NCI-H2171 treated with DMSO at 0.1 percent for 48 hours (cell line): ENCODE results near the gene FAM131C.
A peak's percentile ranks its signal among the peaks of the same experiment; 100 is the strongest.
"Not testable (repeated sequence)": the region's sequence is repeated elsewhere in the genome, so short reads cannot be mapped to it uniquely, and the experiment has no call there.

ENCODE experiments used
- DNase-seq: peaks from one replicate; lab custom pipeline; 2025; lab: John Stamatoyannopoulos, UW

FAM131C gene

DNA sequence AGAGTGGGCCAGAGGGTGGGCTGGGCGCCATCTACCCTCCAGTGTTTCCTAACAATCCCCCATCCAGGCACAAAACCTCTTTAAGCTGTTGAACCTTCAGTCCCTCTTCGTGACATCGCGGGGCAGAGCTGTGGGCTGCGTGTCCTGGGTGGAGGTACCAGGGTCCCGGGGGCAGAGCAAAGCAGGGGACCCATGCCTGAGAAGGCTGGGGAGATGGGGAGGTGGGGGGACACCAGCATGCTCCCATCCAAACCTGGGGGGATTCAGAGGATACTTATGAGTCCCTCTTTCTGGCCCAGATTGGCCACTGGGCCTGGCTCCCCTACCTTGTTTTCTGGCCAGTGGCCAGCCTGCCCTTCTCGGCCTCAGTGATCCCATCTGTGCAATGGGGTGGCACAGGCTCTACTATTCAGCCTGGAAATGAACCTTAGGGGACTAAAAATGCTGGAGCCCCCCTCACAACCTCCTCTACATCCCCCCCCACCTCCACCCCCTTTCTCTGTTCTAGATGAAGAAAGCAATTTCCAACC, 40.3 kb downstream of the FAM131C start:
- not testable (repeated sequence) for DNase-seq

DNA sequence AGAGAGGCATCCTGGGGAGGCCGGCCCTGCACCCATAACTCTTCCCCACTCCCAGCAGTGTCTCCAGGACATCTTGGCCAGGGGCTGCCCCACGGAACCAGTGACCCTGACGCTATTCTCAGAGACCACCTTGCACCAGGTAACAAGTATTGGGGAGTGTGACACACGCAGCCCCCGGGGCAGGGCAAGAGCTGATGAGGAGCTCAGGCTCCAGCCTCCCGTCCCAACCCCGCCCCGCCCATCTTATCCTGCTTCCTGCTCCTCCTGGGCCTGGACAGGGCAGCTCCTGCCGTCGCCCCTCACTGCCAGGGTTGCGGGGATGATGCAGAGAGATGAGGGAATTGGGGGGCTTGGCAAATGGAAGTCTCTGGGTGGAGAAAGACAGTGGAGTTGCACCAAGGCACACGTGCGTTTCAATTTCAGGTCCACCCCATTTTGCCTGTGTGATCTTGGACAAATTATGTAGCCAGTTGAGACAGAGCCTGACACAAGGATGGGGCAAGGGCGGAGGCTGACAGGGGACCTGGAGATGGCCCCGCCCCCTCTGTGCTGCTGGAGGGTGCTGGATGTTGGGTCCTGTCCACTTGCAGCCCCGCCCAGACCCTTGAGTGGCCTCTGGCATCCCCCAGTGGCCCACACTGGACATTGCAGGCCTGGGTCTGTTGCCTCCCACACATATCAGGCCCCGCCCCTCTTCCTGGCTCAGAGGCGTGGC, 40.9 kb downstream of the FAM131C start:
- DNase-seq: no peak

DNA sequence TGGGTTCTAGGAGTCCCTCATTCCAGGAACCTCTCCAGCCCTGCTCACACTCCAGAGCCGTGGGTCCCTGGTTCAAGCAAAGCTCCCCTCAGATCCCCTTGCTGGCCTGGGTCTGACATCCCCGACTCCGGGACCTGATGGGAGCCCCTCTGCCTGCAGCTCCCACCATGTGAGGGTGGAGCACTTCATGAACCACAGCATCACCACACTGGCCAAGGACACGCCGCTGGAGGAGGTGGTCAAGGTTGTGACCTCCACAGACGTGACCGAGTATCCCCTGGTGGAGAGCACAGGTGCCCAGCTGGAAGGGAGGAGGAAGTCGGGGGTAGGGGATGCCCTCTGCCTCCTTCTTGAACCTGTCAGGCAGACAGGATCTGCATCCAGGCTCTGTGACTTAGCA, 41.9 kb downstream of the FAM131C start:
- no peak for DNase-seq

DNA sequence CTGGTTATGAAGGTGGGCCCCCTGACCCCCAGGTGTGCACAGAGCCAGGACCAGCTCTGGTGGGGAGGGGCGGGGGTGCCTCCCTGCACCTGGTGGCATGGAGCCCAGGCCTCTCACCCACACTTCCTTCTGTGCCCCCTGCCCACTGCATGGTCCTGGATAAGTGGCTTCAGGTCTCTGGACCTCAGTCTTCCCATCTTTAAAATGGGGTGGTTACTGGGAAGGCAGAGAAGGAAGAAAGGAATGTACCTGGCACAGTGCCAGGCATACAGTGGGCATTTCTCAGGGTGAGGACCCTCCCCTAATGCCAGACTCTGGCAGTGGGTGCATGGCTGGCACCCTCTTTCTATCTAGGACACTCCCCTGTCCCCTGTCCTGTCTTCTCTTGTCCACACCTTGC, 44.2 kb downstream of the FAM131C start:
- DNase-seq: no peak

DNA sequence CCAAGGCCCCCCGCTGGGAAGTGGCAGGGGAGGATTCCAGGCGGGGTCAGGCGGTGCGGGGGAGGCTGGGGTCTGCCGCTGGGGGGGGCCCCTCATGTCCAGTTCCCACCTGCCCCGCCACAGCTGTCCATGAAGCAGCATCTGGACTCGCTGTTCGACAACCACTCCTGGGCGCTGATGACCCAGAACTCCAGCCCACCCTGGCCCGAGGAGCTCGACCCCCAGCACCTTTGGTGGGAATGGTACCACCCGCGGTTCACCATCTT, 44.5 kb downstream of the FAM131C start:
- DNase-seq: not testable (repeated sequence)

DNA sequence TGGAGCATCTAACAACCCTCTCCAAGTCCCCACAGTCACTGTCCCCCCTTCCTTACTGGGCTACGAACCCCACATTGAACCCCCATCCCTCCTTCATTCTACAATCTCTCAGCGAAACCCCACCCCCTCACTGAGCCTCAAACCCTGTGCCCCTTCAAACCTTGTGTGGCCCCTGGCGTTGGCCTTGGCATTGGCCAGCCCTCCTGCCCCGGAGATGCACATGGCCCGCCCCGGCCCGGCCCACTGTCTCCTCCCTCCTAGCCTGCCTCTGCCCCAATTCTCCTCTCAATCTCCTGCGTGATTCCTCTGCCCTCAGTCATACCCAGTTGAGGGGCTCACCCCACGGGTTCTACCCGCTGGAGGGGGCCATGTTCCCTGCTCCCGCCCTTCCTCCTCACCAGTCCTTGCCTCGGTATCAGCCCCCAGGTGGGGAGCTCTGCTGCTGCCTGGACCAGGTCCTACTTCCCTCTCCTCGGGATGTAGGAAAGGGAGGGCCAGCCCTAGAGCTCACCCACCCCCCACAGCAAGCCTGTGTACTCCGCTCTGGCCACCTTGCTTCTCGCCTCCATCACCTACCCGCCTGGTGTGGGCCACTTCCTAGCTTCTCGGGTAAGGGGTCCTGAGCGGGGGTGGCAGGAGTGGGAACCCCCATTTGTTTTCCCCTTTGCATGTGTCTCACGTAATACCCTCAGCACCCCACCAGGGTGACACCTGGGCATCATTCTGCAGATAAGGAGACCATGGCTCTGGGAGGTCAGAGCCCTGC, 45.0 kb downstream of the FAM131C start:
- no peak for DNase-seq

DNA sequence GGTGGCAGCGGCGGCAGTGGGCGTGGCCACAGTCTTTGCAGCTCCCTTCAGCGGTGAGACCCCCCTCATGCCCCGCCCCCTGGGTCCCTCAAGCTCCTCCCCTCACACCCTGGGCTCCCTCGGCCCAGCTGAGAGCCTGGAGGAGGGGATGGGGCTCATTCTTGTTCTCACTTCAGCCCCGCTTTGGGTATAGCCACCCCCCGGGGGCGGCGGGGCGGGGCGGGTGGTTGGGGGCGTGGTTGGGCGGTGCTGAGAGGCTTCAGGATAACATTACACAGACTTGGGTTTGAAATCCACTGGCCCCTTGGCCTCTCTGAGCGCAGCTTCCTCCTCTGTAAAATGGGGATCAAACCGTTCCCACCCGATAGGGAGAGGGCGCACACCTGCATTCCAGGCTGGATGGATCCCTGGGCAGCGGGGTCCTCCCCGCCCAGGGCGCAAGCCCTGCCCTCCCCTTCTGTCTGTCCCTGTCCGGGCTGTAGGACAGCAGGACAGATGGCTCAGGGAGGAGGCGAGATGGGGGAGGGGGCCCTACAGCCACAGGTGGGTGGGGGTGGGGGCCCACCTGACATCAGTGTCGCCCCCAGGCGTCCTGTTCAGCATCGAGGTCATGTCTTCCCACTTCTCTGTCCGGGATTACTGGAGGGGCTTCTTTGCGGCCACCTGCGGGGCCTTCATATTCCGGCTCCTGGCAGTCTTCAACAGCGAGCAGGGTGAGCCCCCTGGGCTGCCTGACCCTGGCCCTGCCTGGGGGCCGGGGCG, 46.5 kb downstream of the FAM131C start:
- no peak for DNase-seq

DNA sequence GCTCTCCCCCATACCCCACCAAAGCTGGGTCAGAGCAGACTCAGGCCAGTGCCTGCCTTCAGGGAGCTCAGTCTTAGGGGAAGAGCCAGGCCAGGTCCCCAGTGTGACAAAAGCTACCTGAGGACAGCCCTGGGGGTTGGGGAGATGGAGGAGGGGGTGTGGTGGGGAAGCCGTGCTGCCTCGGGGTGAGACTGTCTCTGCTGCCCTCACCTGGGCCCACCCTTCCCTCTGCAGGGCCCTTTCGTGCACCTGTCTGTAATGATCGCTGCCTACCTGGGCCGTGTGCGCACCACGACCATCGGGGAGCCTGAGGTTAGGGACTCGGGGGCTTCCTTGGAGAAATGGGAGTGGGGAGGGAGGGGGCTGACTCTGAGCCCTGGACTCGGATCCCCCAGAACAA, 47.1 kb downstream of the FAM131C start:
- DNase-seq: not testable (repeated sequence)

DNA sequence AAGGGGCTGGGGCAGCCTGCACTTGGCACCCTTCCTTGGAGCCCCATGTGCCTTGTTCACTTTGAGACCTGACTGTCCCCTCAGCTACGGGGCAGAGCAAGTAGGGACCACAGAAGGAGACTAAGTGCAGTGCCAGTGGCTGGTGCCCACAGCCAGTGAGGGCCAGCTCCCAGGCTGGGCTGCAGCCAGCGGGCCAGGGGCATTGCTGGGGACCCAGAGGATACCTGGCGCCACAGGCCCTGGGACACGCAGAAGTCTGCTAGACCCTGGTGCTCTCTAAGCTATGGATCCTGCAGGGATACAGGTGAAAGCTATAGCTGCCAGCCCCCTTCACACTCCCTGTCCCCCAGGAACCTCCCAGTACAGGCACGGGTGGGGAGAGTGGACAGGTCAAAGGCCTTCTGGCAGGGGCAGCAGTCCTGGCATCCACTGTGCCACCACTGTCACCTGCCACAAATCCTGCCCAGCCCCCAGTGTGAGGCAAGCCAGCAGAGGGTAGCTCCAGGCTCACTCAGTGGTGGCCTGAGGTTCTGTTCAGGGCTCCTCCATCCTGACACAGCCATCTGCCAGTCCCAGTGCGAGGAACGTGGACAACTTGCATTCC, 50.3 kb downstream of the FAM131C start:
- no peak for DNase-seq

DNA sequence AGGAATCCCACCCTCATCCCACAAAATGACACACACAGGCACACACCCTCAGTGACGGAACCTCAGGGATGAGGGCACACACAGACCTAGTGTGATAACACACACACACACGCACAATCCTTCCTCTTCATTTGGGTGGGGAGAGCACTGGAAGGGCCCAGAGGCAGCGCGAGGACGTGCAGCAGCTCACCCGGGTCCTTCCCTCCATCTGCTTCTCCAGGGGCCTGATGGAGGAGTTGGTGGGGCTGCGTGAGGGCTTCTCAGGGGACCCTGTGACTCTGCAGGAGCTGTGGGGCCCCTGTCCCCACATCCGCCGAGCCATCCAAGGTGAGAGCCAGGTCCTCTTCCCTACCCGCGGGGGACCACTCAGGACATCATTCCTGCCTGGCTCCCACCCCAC, 51.1 kb downstream of the FAM131C start:
- no peak for DNase-seq

DNA sequence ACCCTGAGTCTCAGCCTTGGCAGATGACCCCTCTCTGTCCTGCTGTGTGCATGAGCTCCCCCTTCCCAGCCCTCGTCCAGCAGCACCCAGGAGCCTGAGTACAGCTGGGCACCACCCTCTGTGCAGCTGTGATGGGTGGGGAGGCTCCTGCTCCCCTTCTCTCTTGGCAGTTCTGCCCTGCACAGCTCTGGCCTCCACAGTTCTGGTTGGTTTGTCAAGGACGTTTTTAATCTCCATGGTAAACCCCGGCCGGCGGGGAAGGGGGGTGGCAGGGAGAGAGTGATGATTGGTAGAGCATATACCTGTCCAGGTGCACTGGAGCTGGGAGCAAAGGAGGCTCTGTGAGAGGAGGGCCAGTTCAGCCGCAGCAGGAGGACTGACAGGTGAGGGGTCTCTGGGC, 51.8 kb downstream of the FAM131C start, which contains the start of gene CLCNKA:
TSS of gene CLCNKA (plus strand) at position 356 of the 400 bp plus-strand sequence. CDS start 584 bp downstream, outside the sequence.
- no peak for DNase-seq

DNA sequence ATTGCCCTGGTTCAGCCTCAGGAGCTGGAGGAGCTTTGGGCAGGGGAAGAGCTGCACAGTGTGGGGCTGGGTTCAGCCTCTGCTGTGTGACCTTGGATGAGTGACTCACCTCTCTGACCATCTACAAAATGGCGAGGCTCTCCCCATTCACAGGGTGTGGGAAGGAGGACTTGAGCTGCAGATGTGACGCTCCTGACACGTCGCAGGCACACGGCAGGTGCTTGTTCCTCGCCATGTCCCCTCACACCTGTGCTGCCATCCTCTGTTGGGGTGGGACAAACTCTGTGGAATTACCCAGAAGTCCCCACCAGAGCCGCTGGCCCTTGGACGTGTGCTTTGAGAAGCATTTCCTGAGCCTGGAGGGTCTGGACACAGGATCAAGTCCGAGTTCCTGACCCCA, 52.6 kb downstream of the FAM131C start:
- not testable (repeated sequence) for DNase-seq

DNA sequence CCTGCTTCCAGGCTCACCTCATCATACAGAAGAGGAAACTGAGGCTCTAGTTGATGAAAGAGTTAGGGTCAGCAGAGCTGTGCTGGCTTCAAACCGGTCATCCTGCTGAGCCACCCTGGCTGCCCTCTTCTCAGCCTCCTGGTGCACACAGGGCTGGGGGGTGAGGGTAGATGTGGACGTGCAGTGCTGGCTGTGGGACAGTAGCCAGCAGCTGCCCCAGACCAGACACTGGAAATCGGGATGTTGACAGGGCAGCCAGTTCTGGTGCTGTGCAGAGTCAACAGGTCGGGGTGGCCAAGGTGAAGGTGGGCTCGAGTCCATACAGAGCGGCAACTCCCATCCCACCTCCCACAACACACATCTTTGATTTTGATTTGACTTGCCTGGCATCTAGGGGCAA, 53.1 kb downstream of the FAM131C start:
- no peak for DNase-seq

DNA sequence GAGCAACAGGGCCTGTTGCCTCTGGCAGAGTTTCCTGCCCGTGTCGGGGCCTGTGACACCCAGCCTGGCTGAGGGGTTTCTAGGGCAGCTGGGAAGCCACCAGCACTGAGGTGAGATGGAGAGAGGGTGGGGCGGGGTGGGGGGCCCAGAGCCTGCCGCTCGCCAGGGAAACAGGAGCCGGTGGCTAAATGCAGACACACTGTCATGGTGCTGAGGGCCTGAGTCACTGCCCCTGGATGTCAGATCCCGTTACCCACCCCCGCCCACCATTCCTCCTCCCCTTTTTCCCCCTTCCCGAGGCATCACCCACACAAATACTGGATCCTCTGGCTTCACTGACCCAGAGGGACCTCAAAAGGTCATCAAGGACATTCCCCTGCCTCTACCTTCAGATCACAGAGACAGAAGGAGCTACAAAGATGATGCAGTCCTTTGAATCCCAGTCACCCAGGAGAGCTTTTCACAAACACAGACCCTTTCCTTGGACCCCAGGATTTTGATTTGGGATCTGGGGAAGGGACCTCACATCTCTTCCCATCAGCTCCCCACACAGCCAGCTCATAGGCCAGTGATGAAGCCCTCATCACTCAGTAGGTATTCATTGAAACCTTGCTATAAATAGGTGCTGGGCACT, 53.7 kb downstream of the FAM131C start:
- no peak for DNase-seq

DNA sequence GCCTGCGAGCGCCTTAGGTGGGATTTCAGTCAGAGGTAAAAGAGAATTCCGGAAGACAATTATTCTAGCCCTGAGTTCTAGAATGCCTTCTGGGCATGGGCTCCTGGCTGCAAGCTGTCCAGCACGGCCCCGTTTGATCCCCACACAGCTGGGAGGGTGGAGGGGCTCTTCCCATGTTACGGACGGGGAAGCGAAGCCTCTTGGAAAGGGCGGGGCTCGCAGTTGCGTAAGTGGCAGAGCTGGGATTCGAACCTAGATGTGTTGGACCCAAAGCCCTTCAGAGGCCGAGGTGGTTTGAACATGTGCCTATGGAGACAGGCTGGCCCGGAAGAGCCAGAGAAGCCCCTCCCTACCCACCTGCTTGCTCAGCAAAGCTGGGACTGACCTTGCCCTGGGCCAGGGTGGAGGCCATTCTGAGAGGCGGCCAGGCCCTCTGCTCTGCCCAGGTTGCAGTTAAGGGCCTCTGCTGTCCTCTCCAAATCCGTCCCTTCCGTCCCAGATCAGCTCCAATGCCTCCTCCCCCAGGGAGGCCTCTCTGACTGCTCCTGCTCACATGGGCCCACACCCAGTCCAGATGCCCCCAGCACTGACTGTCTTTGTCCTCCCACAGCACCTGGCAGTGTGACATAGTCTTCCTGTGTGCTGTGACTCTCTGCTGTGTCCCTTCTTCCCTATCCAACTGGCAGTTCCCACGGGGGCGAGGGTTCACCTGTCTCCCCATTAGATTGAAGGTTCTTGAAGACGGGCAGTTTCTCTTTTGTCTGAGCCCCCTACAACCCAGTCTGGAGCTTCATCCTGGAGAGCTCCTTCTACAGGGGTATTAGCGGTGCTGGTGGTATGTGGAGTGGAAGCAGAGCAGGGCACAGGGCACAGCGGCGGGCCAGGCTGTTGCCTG, 54.5 kb downstream of the FAM131C start:
- peak; percentile 14 for DNase-seq

DNA sequence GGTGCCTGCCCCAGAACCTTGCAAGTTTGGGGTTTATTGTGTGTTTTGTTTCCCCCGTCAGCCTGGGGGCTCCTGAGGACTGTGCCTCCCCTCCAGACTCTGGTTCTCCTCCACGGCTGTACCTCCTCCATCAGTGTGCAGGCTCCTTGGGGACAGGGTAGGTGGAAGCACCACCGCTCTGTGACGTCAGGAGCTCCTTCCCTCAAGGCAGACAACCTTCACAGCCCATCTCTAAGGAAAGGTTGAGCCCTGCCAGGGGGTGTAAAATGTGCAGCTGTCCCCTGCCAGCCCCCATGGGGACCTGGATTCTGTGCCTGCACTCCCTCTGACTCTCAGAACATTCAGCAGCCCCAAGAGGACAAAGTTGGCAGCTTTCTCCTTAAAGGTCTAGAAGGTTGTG, 55.1 kb downstream of the FAM131C start:
- no peak for DNase-seq

DNA sequence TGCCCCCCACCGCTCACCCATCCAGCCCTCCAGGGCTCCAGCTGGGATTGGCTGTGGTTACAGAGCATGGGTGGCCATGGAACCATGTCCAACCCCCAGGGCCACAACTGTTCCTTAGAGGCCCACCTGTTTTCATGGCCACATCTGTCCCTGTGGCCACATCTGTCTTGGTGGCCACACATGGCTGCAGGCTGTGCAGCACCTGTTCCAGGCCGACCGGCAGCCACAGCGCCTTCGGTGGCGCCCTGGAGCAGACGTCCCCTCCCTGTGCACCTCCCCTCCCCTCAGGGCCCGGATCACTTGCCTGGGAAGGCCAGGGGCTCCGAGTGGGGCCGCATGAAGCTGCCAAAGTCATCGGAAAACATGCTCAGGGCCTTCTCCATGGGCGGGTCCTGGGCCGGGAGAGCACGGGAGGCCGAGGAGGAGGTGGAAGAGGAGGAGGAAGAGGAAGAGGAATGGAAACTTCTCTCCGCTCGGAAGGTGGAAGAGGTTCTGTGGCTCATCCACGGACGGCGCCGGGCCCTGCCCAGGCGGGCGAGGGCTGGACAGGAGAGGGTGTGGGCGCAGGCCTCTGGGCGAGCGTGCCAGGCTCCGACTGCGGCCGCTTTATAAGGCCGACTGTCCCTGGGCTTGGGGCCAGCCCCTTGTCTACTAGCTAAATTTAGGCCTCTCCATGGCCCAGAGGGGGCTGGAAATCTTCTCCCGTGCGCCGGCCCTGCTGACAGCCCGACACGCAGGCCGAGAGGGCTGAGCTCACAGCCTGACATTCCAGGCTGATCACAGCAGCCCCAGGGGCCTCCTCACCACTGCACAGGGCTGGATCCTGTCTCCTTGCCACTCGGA, 55.8 kb downstream of the FAM131C start, which contains the start of gene HSPB7:
TSS of gene HSPB7 (minus strand) at position 583 of the 843 bp plus-strand sequence. CDS start at position 503, 80 bp downstream.
- no peak for DNase-seq

DNA sequence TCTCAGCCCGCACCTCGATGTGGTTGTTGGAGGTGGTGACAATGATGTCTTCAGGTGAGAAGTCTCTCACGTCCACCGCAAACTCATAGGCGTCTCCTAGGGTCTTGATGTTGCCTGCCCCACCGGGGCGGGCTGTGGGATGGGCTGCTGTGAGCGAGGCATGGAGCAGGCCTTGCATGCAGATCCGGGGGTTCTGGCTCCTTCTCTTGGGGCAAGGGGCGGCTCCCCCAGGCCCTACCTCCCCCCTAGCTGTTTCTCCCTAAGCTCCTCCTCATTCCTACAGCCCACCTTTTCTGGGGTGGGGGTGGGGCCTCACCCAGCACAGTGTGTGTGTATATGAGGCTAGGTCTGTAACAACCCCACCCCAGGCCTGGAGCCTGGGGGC, 56.4 kb downstream of the FAM131C start:
- DNase-seq: no peak
